Esophagus squamous epithelium (tissue), 5 donors: Measurements from ENCODE around the gene CCDC92. TPM values are rescaled to one million over a fixed set of nuclear protein-coding genes. Genes with fewer than 3 reads are reported as not detected.
A peak's percentile ranks its signal among the peaks of the same experiment; 100 is the strongest.

Source experiments
- DNase-seq: peaks from one replicate; lab custom pipeline; 2025; lab: John Stamatoyannopoulos, UW
- H3K27ac ChIP-seq, 4 donors: fragments of 200-600 bp; sonication (generic); one replicate each; pipeline ENCODE4 v1.5.1; 2016 to 2019; ENCODE audit warnings: mild to moderate bottlenecking in 1 of 4
- H3K27me3 ChIP-seq, 4 donors: fragments of 200-600 bp; sonication (generic); 1 replicate in 3 of 4; 2 replicates in 1 of 4; pipeline versions ENCODE4 v1.5.1 to v1.6.0; 2017 to 2021; ENCODE audit warnings: antibody characterized with exemption in 1 of 4
- H3K36me3 ChIP-seq, 3 donors: fragments of 200-600 bp; sonication (generic); one replicate each; pipeline ENCODE4 v1.5.1; 2016 to 2019
- H3K4me1 ChIP-seq, 3 donors: fragments of 200-600 bp; sonication (generic); one replicate each; pipeline ENCODE4 v1.5.1; 2017 to 2019
- H3K4me3 ChIP-seq, 4 donors: fragments of 200-600 bp; sonication (generic); 1 replicate in 3 of 4; 2 replicates in 1 of 4; pipeline ENCODE4 v1.5.1; 2016 to 2019; ENCODE audit warnings: mild to moderate bottlenecking in 2 of 4, moderate library complexity in 1 of 4
- H3K9me3 ChIP-seq, 3 donors: fragments of 200-600 bp; sonication (generic); one replicate each; pipeline ENCODE4 v1.5.1; 2016 to 2019
- CTCF ChIP-seq, 6 experiments: fragments of 450-650 bp in 4 of 6; fragments of 200-600 bp in 2 of 6; sonication (generic) in 2 of 6; IDR thresholded peaks; one replicate each; pipeline ENCODE4 v1.5.1; 2016 to 2019; ENCODE audit warnings: antibody characterized with exemption in 6 of 6, mild to moderate bottlenecking in 4 of 6, moderate library complexity in 4 of 6
- POLR2A ChIP-seq, 4 donors: fragments of 450-650 bp; IDR thresholded peaks; one replicate each; pipeline ENCODE4 v1.6.1; 2017; ENCODE audit warnings: antibody characterized with exemption in 4 of 4, mild to moderate bottlenecking in 4 of 4, moderate library complexity in 3 of 4
- WGBS, 2 donors: methylation state at CpG; one replicate each; pipeline ENCODE4 v1.1.5; 2018; 5-methylcytosine and 5-hydroxymethylcytosine counted together
- intact Hi-C: fragments of 100-400 bp; cut with DNase I; formaldehyde crosslinking; loops from one replicate; pipeline ENCODE4 v1.15.0; 2022
- total RNA-seq, 4 donors: library from RNA; depleted of rRNA; stranded (reverse); fragments of >200 nt; gene quantifications; one replicate each; pipeline ENCODE4 v1.1.0, GENCODE V29; 2016
- donor health status: DM: yes; HTN: yes; CAD: no.

The CCDC92 gene
- total RNA-seq: 10 to 100 TPM in 3 of 4 donors, 1 to 10 TPM in 1; 7.2 to 16.2 (median 11.4) TPM

- Histone ChIP-seq H3K9me3 (no peaks in the 10 kb centered on the region), H3K36me3 (peaks cover 0 to 17% (median 0%) of the 10 kb centered on the region in 3 donors), H3K4me1 (peaks cover 0 to 36% (median 0%) of the 10 kb centered on the region in 3 donors), H3K27ac (peak within 1 kb of the TSS; percentile 85 to 95 (median 89)), H3K27me3 (no peaks in the 10 kb centered on the region), H3K4me3 (peak within 1 kb of the TSS; percentile 94 to 98 (median 96))
- WGBS, 2 donors: no CpG with 5 or more reads among the region's 138 CpGs
- intact Hi-C loops: no loop called here
- peak in 1 of 4 donors; percentile 61 for TF ChIP-seq POLR2A (IDR thresholded peaks at IDR 0.05)
- peak in 3 of 6 experiments; percentile 4 to 37 (median 32) for TF ChIP-seq CTCF (IDR thresholded peaks at IDR 0.05)
- DNase-seq: peak; percentile 61
These were observed at the start of gene CCDC92, which contains the start of gene ZNF664 for GRCh38 chr12:123972457-123973401. Gene CCDC92 (minus strand): TSS chr12:123972831. CDS start chr12:123944305, 28,526 bp downstream. Gene ZNF664 (plus strand): TSS chr12:123973215. CDS start chr12:124012145, 38,930 bp downstream.

- DNase-seq: no peak
- no peak for TF ChIP-seq POLR2A (IDR thresholded peaks at IDR 0.05)
- TF ChIP-seq CTCF (IDR thresholded peaks at IDR 0.05): no peak
- no peaks in the 10 kb centered on the region for H3K27me3 ChIP-seq
- H3K4me1 ChIP-seq: peaks cover 0 to 5% (median 0%) of the 10 kb centered on the region in 3 donors
- WGBS, 2 donors: 83 to 88% methylated on average over 3 of the region's 3 CpGs
- H3K4me3 ChIP-seq: no peak overlapping the region
- no peaks in the 10 kb centered on the region for H3K9me3 ChIP-seq
- H3K36me3 ChIP-seq: no peaks in the 10 kb centered on the region
- H3K27ac ChIP-seq: no peak overlapping the region
- intact Hi-C loops: no loop called here
These were observed 49.5 kb upstream of the CCDC92 start for GRCh38 chr12:124022161-124022560.

- intact Hi-C loops: no loop called here
- TF ChIP-seq POLR2A (IDR thresholded peaks at IDR 0.05): no peak
- no peak for TF ChIP-seq CTCF (IDR thresholded peaks at IDR 0.05)
- Histone ChIP-seq H3K4me3 (no peak overlapping the region), H3K27me3 (no peaks in the 10 kb centered on the region), H3K36me3 (no peaks in the 10 kb centered on the region), H3K4me1 (peaks cover 0 to 5% (median 0%) of the 10 kb centered on the region in 3 donors), H3K27ac (peak overlapping the region in 2 of 4 donors; percentile 53 to 56), H3K9me3 (no peaks in the 10 kb centered on the region)
- DNase-seq: no peak
- WGBS, 2 donors: 65 to 80% methylated on average over 2 to 3 of the region's 3 CpGs
These were observed 48.4 kb upstream of the CCDC92 start for GRCh38 chr12:124021007-124021406.

- TF ChIP-seq CTCF (IDR thresholded peaks at IDR 0.05): no peak
- no peak for TF ChIP-seq POLR2A (IDR thresholded peaks at IDR 0.05)
- Histone ChIP-seq H3K36me3 (no peaks in the 10 kb centered on the region), H3K4me3 (no peak overlapping the region), H3K9me3 (no peaks in the 10 kb centered on the region), H3K4me1 (peaks cover 0 to 5% (median 0%) of the 10 kb centered on the region in 3 donors), H3K27me3 (no peaks in the 10 kb centered on the region), H3K27ac (peak overlapping the region in 1 of 4 donors; percentile 53)
- intact Hi-C loops: no loop called here
- 64 to 68% methylated on average over 2 of the region's 2 CpGs for WGBS, 2 donors
- no peak for DNase-seq
These were observed 47.9 kb upstream of the CCDC92 start for GRCh38 chr12:124020514-124020949.

- TF ChIP-seq CTCF (IDR thresholded peaks at IDR 0.05) (no peak), POLR2A (IDR thresholded peaks at IDR 0.05) (no peak)
- intact Hi-C loops: no loop called here
- Histone ChIP-seq H3K27ac (peak overlapping the region in 1 of 4 donors; percentile 45), H3K9me3 (no peaks in the 10 kb centered on the region), H3K4me3 (no peak overlapping the region), H3K27me3 (no peaks in the 10 kb centered on the region), H3K4me1 (peaks cover 0 to 5% (median 0%) of the 10 kb centered on the region in 3 donors), H3K36me3 (peaks cover 0 to 2% (median 0%) of the 10 kb centered on the region in 3 donors)
- DNase-seq: no peak
These were observed 46.5 kb upstream of the CCDC92 start for GRCh38 chr12:124019115-124019514.
